OCI-LY1 (cell line): Measurements from ENCODE around the gene BMP4.

ENCODE experiments used
- EZH2 ChIP-seq: fragments of 200-600 bp; sonication (generic), shearing (Covaris generic); IDR thresholded peaks from 2 replicates; pipeline ENCODE4 v1.8.0; 2017; ENCODE audit warnings: borderline replicate concordance, mixed run types, mild to moderate bottlenecking, antibody characterized with exemption, low read length, moderate library complexity, mixed read lengths
- TF ChIP-seq, protein P1 (sequence below): fragments of 200-600 bp; sonication (generic), shearing (Covaris generic); IDR thresholded peaks from 2 replicates; pipeline ENCODE4 v1.5.1; 2017; ENCODE audit warnings: mild to moderate bottlenecking, antibody characterized with exemption, low read length, moderate library complexity, mixed read lengths

DNA sequence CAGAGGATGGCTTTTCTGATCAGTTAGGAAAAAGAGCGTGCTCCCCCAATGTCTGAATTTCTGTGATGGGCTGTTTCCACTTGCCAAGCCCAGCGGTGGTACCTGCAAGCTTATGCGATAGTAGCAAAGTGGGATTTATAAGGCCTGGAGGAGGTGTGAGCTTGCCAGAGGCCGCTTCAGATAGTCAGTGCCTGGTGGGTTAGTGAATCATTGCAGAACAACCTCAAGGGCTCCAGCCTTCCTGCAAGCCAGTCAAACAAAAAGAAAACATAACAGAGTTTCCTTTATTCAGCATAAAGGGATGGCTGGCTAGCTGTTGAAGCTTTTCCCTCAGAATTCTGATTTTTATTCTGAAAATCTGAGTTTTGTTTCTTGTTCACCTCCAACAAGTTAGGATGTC lies 7.6 kb upstream of the BMP4 start:
- TF ChIP-seq EZH2 = no peak
- TF ChIP-seq, protein P1, sequence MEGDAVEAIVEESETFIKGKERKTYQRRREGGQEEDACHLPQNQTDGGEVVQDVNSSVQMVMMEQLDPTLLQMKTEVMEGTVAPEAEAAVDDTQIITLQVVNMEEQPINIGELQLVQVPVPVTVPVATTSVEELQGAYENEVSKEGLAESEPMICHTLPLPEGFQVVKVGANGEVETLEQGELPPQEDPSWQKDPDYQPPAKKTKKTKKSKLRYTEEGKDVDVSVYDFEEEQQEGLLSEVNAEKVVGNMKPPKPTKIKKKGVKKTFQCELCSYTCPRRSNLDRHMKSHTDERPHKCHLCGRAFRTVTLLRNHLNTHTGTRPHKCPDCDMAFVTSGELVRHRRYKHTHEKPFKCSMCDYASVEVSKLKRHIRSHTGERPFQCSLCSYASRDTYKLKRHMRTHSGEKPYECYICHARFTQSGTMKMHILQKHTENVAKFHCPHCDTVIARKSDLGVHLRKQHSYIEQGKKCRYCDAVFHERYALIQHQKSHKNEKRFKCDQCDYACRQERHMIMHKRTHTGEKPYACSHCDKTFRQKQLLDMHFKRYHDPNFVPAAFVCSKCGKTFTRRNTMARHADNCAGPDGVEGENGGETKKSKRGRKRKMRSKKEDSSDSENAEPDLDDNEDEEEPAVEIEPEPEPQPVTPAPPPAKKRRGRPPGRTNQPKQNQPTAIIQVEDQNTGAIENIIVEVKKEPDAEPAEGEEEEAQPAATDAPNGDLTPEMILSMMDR = no peak
